Esophagus squamous epithelium (tissue), 4 donors: ENCODE data around the gene HOXB13.

Experiments
- CTCF ChIP-seq, 6 experiments: fragments of 450-650 bp in 4 of 6; fragments of 200-600 bp in 2 of 6; sonication (generic) in 2 of 6; IDR thresholded peaks; one replicate each; pipeline ENCODE4 v1.5.1; 2016 to 2019; ENCODE audit warnings: antibody characterized with exemption in 6 of 6, mild to moderate bottlenecking in 4 of 6, moderate library complexity in 4 of 6
- POLR2A ChIP-seq, 4 donors: fragments of 450-650 bp; IDR thresholded peaks; one replicate each; pipeline ENCODE4 v1.6.1; 2017; ENCODE audit warnings: antibody characterized with exemption in 4 of 4, mild to moderate bottlenecking in 4 of 4, moderate library complexity in 3 of 4

GRCh38 chr17:48735062-48735351 lies 6.5 kb upstream of the HOXB13 start:
- TF ChIP-seq CTCF (IDR thresholded peaks at IDR 0.05) (no peak), POLR2A (IDR thresholded peaks at IDR 0.05) (no peak)
